GM12892 (cell line): Measurements from ENCODE around the gene GNG13.

ENCODE experiments used
- POLR2A ChIP-seq: IDR thresholded peaks from 2 replicates; pipeline ENCODE4 v1.6.1; 2011; ENCODE audit warnings: low read depth, low read length, control low read depth
- POLR2AphosphoS5 ChIP-seq: IDR thresholded peaks from 2 replicates; pipeline ENCODE4 v1.6.1; 2011; ENCODE audit warnings: low read depth, low read length, control low read depth

DNA sequence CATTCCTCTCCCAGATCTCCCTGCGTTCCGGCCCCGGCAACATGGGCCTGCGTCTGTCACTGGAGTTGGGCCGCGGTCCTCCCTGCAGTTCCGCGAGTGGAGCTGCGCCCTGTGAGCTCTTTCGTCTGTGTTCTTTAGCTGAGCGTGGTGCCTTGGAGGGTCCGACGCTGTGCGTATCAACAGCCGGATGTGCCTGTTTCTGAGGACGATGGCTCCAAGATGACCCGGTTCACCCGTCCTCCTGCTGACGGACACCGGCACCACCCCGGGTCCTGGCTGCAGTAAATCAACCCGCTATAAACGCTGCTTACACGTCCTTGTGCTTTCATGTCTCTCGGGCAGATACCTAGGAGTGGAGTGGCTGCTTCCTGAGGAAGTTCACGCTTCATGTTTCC, 44.8 kb upstream of the GNG13 start:
- no peak for TF ChIP-seq POLR2A
- no peak for TF ChIP-seq POLR2AphosphoS5
